ENCODE measurements around the gene LRCH3. TPM values are rescaled to one million over a fixed set of nuclear protein-coding genes. Genes with fewer than 3 reads are reported as not detected.

The LRCH3 gene
- total RNA-seq, 4 donors from 2014 or later: 47.3 to 74.1 (median 70.6) TPM

GRCh38 chr3:197856199-197856816 is 65.3 kb downstream of the LRCH3 start:
- 82 to 92% methylated on average over 8 of the region's 8 CpGs for WGBS, 2 donors
- Histone ChIP-seq H3K4me1 (no peaks in the 10 kb centered on the region), H3K9me3 (no peaks in the 10 kb centered on the region), H3K36me3 (peaks cover 0 to 71% (median 4%) of the 10 kb centered on the region in 3 donors), H3K27ac (no peak overlapping the region), H3K4me3 (no peak overlapping the region), H3K27me3 (no peaks in the 10 kb centered on the region)
- TF ChIP-seq EP300 (IDR thresholded peaks at IDR 0.05): no peak
- TF ChIP-seq POLR2A (IDR thresholded peaks at IDR 0.05): no peak
- TF ChIP-seq, protein P1, sequence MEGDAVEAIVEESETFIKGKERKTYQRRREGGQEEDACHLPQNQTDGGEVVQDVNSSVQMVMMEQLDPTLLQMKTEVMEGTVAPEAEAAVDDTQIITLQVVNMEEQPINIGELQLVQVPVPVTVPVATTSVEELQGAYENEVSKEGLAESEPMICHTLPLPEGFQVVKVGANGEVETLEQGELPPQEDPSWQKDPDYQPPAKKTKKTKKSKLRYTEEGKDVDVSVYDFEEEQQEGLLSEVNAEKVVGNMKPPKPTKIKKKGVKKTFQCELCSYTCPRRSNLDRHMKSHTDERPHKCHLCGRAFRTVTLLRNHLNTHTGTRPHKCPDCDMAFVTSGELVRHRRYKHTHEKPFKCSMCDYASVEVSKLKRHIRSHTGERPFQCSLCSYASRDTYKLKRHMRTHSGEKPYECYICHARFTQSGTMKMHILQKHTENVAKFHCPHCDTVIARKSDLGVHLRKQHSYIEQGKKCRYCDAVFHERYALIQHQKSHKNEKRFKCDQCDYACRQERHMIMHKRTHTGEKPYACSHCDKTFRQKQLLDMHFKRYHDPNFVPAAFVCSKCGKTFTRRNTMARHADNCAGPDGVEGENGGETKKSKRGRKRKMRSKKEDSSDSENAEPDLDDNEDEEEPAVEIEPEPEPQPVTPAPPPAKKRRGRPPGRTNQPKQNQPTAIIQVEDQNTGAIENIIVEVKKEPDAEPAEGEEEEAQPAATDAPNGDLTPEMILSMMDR (IDR thresholded peaks at IDR 0.05): no peak
- DNase-seq (ENCODE audit: low spot score in 2 of 2): no peak

DNA sequence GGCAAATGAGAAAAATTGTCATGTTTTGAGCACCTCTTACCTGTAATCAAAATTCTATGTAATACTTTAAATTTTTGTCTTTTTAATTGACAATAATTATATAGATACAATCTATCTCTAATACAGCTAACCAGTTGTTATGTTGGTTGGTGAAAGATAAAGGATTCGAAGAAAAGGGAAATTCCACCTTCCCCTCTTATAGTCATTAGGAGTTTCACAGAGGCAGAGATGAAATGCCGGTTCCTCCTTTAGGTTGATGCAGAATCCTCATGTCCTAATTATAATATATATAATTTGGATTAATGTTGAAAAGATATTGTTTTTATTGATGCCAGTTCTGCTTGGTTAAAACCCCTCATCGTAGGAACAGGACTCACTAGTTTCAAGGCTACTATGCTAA is 67.1 kb downstream of the LRCH3 start:
- DNase-seq (ENCODE audit: low spot score in 2 of 2): no peak
- Histone ChIP-seq H3K4me3 (no peak overlapping the region), H3K36me3 (peaks cover 0 to 55% (median 4%) of the 10 kb centered on the region in 3 donors), H3K9me3 (no peaks in the 10 kb centered on the region), H3K27ac (peak overlapping the region in 1 of 4 donors; percentile 46), H3K27me3 (no peaks in the 10 kb centered on the region), H3K4me1 (no peaks in the 10 kb centered on the region)
- TF ChIP-seq EP300 (IDR thresholded peaks at IDR 0.05): no peak
- no peak for TF ChIP-seq POLR2A (IDR thresholded peaks at IDR 0.05)
- TF ChIP-seq, protein P1 (IDR thresholded peaks at IDR 0.05): no peak
- WGBS, 2 donors: 72 to 80% methylated on average over 3 of the region's 3 CpGs

DNA sequence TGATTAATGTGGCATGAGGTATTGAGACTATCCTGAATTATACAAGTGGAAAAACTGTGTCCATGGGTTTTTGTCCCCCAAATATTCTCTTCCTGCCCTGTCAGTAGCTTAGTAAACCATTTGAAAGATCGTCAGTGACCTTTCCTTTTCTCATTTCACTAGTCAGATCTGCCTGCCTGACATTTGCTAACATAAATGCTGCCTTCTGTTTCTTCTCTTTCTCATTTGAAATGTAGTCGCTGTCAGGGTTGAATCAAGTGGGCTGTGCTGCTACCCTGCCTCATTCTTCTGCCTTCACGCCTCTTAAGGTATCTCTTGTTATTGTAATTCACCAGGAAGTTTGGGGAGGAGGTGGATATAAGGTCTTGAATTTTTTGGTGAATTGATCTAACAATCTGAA is 67.5 kb downstream of the LRCH3 start:
- no peak for DNase-seq (ENCODE audit: low spot score in 2 of 2)
- Histone ChIP-seq H3K27ac (peak overlapping the region in 1 of 4 donors; percentile 46), H3K4me3 (no peak overlapping the region), H3K27me3 (no peaks in the 10 kb centered on the region), H3K4me1 (no peaks in the 10 kb centered on the region), H3K9me3 (no peaks in the 10 kb centered on the region), H3K36me3 (peaks cover 0 to 53% (median 4%) of the 10 kb centered on the region in 3 donors)
- TF ChIP-seq, protein P1 (IDR thresholded peaks at IDR 0.05): no peak
- TF ChIP-seq POLR2A (IDR thresholded peaks at IDR 0.05) (no peak), EP300 (IDR thresholded peaks at IDR 0.05) (no peak)
- 44 to 56% methylated on average over 3 of the region's 3 CpGs for WGBS, 2 donors

- Histone ChIP-seq H3K4me1 (no peaks in the 10 kb centered on the region), H3K27me3 (no peaks in the 10 kb centered on the region), H3K36me3 (peaks cover 0 to 67% (median 9%) of the 10 kb centered on the region in 3 donors), H3K9me3 (no peaks in the 10 kb centered on the region), H3K27ac (no peak overlapping the region), H3K4me3 (no peak overlapping the region)
- no peak for DNase-seq (ENCODE audit: low spot score in 2 of 2)
- 93 to 95% methylated on average over 6 of the region's 6 CpGs for WGBS, 2 donors
- TF ChIP-seq POLR2A (IDR thresholded peaks at IDR 0.05) (no peak), EP300 (IDR thresholded peaks at IDR 0.05) (no peak)
- TF ChIP-seq, protein P1 (IDR thresholded peaks at IDR 0.05): no peak
Measured at GRCh38 chr3:197866035-197866434, 75.0 kb downstream of the LRCH3 start.

DNA sequence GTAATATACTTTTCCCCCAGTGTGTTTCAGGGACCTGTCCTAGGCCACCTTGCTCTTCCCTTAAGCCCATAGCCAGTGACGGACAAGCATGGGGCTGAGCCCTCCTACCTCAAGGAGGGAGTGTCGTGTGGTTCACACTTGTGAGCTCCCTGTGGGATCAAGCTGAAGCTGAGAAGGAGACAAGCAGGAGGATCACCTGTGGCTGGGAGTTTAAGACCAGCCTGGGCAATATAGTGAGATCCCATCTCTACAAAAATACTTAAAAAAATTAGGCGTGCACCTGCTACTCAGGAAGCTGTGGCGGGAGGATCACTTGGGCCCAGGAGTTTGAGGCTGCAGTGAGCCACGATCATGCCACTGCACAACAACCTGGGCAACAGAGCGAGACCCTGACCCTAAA is 82.3 kb downstream of the LRCH3 start:
- 96 to 99% methylated on average over 6 of the region's 6 CpGs for WGBS, 2 donors
- TF ChIP-seq POLR2A (IDR thresholded peaks at IDR 0.05) (no peak), EP300 (IDR thresholded peaks at IDR 0.05) (no peak)
- TF ChIP-seq, protein P1 (IDR thresholded peaks at IDR 0.05): no peak
- peaks cover 0 to 93% (median 0%) of the 10 kb centered on the region in 3 donors for H3K36me3 ChIP-seq

More for the DNA sequence above, 82.3 kb downstream of the LRCH3 start:
- no peaks in the 10 kb centered on the region for H3K9me3 ChIP-seq
- no peaks in the 10 kb centered on the region for H3K4me1 ChIP-seq
- no peaks in the 10 kb centered on the region for H3K27me3 ChIP-seq
- no peak overlapping the region for H3K4me3 ChIP-seq
- no peak overlapping the region for H3K27ac ChIP-seq
- DNase-seq (ENCODE audit: low spot score in 2 of 2): no peak

Data from tibial nerve (tissue), 4 donors.